Fibroblast of skin of left quadriceps (primary cell): ENCODE data around the gene CLCN6.

Experiments used
- DNase-seq, 2 experiments: peaks; one replicate each; pipeline ENCODE4 v3.0.0-alpha.2; 2013; ENCODE audit warnings: low read depth in 2 of 2

CLCN6 gene

GRCh38 chr1:11778844-11779623 is 27.0 kb upstream of the CLCN6 start:
- DNase-seq = no peak

- DNase-seq = no peak
These were observed 26.1 kb upstream of the CLCN6 start for GRCh38 chr1:11779715-11780379.

GRCh38 chr1:11780380-11781147 is 25.4 kb upstream of the CLCN6 start:
- DNase-seq = no peak

DNA sequence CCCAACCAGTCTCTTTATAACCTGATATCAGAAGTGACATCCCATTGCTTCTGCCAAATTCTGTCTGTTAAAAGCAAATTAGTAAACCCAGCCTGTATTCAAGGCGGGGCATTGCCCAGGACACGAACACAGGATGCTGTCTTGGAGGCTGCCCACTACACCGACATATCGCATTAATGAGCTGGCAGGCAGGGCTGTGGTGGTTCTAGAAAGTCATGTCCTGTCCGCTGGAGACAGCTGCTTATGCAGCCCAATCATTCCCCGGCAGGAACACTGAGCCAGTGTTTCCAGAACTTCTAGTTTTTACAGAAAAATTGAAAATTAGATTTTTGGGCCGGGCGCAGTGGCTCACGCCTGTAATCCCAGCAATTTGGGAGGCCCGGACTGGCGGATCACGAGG is 24.7 kb upstream of the CLCN6 start:
- no peak for DNase-seq

DNA sequence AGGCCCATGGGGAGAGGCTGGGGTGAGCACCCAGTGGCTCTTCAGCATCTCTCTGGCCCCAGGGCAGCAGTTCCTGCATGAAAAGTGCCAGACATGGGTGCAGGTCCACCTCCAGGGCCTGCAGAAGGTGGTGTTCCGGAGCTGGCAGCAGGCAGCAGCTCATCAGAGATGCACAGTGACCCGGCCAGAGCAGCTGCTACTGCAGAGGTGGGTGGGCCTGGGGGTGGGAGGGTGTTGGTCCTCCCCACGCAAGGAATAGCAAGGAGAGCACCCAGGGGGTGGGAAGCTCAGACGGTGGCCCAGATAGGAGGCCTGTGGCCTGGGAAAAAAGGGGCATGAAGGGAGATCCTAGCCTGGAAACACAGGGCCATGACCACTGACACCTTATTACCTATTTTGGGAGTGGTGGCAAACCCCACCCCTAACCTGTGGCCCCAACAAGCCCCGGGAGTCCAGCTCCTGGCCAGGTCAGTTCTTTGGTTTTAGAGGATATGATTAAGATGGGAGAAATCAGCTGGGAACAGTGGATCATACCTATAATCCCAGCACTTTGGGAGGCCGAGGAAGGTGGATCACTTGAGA is 23.8 kb upstream of the CLCN6 start:
- DNase-seq = no peak

- no peak for DNase-seq
These were observed 22.4 kb upstream of the CLCN6 start for GRCh38 chr1:11783556-11783955.

DNA sequence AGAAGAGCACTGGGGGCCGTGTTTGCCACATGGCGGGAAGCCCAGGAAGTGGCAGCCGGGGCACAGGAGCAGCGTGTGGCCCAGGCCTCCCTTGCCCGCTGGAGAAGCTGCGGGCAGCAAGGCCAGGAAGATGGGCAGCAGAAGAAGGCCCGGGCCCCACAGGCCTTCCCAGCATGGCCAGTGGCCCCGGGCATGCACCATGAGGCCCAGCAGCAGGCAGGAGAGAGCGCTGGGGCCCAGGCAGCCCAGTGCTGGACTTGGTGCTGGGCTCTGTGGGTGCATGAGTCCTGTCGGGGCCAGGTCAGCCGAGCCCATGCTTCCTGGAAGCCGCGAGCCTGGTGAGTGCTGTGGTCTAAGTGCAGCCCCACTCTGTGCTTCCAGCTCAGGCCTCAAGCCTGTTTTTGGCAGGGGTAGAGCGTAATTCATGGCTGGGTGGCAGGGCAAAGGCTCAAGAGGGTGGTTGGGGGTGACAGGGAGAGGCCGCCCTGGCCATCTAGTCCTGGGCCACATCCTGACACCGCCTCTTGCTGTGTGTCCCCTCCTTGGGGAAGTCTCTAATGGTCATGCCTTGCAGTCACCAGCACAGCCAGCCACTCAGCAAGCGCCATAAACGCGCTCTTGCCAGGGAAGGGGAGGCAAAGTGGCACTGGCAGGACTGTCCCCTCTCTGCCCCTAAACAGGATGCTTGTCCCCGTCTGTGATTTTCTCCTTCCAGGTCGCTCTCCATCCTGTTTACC is 21.6 kb upstream of the CLCN6 start:
- DNase-seq = no peak

GRCh38 chr1:11784993-11785769 is 20.8 kb upstream of the CLCN6 start:
- DNase-seq = no peak

GRCh38 chr1:11786168-11786567 is 19.8 kb upstream of the CLCN6 start:
- DNase-seq = no peak

GRCh38 chr1:11787251-11787803 is 18.7 kb upstream of the CLCN6 start:
- no peak for DNase-seq

DNA sequence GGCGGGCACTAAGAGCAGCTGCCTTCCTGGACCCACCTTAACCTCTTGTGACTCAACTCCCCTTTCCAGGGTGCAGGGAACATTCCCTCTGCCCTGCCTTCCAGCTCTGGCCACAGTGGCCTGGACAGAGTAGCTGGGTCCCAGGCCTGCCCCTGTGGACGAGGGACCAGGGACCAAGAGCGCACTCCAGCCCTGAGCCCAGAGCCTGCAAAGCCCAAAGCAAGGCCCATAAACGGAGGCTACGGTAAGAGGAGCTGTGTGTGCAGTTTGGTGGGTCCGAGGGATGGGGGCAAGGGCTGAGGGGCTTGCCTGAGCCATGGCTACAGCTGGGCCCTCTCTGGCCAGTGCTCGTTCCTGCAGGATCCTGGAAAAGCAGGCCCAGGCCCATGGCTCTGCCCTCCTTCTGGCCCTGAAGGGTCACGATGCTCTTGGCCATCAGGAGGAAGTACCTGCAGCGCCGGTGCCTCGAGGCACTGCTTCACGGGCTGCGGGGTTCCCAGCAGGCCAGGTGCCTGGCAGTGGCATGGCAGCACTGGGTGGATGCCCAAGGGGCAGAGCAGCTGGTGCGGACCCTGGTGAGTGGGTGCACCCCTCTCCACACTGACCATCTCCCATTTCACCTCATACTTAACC is 18.1 kb upstream of the CLCN6 start:
- DNase-seq = no peak

DNA sequence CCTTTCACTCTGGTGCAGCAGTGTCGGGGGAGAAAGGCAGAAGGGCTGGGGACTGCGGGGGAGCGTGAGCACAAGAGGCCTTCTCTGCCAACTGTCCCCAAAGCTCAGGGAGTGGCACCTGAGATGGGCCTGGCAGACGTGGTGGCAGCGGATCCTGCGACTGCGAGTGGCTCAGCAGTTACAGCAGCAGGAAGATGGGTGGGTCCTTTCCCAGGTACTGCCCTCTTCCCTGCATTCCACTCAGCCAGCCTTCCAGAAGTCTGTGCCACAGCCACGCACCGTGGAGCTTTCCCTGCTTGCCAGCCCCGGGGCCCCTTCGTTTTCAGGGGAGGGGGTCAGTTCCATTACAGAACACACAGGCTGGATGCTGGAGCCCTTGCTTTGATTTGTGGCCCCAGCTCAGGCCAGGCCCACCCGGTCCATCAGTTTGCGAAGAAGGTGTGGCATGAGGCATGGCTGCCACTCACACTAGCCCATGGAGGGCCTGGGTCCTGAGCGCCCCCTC is 17.4 kb upstream of the CLCN6 start:
- no peak for DNase-seq

DNA sequence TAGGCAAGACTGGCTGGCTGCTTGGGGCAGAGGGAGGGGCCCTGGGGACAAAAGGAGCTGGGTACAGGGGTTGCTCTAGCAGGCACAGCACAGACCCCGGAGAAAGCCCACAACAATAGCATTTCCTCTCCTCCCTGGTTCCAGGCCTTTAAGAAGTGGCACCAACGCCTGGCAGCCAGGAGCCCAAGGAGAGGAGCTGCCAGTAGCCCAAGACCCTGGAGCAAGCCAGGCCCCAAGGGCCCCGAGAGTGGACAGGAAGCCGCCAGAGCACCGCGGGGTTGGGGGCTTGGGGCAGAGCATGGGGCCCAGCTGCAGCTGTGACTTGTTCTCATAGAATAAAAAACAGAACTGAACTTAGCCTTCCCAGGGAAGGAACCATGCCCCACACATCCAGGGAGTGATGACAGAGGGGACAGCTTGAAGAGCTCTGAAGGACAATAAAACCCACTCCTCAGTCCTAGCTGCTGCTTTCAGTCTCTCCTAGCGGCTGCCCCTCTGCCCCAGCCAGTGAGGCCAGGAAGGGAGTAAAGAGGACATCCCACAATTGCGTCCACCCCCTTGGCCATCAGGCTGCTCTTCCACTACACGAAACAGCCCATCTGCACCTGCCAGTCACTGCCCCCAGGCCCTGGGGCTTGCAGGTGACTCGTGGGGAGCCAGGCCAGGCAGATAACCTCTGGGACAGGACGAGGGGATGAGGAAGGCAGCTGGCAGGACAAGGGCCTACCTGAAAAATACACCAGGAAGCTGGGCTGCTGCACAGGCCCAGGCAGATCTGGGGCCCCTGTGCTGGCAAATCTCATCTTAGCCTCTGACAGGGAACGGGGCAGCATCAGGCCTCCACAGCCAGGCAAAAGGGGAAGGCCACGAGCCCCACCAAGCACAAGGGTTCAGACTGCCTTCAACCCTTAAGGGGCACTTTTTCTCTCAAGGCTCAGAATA is 16.6 kb upstream of the CLCN6 start:
- DNase-seq = no peak

DNA sequence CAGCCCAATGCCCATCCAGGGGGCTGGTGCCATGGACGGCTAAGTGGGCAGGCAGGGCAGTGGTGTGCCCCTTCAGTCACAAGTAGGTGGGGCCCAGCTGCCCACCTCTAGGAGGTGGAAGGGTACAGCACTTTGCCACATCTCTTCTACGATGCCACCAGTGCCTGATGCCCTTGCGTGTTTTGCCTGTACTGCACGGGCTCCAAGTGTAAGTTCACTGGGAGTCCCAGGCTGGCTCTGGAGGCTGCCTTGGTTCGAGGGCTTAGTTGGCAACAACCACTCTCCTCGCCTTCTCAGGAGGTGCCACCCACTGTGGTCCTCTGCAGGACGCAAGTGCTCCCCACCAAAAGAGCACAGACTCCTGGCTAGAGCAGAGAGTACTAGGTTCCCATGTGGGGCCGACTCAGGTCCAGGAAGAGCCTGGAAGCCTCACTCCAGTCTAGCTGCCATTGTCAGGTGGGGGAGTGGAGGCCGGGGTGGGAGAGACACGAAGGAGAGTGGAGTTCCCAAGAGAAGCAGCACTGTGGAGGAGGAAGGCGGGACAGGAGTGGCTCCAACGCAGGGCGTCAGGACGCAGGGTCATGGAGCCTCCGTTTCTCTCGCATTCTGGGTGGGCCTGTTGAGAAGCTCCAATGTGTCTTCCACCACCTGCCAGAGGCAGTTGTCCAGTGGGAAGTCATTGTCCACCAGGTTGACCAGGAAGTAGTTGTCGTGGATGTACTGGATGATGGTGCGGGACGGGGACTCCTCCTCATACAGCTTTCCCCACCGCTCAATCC is 15.7 kb upstream of the CLCN6 start:
- no peak for DNase-seq

DNA sequence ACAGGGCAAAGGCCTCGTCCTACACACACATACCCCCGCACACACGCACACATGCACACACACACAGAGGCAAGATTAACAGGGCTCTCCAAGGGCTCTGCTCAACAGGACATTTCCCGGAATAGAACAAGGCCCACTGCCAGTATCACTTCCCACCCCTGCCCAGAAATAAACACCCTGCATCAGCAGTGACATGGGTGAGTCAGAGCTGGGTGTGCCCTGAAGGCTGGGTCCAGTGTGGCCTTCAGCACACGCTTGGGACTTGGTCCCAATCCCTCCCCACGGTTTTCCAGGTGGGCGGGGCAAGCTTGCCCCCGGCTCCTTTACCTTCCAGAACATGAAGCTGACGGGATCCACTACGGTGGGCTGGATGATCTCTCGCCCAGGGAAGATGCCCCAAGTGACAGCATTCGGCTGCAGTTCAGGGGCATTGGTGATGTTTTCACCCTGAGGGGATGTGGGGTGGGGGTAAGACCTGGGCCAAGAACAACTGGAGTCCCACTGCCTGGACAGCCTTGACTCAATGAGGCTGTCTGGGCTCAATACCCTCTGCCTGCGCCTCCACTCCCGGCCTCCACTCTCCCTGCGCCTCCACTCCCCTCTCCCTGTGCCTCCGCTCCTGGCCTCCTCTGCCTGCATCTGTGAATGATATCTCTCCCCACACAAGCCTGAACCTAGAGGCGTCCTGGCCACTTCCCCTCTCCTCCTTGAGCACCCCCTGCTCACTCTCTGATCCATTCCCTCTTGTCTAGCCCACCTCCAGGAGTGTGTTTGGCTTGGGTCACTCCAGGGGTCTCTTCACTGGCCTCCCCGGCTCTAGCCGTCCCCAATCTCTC is 14.9 kb upstream of the CLCN6 start:
- DNase-seq = no peak

DNA sequence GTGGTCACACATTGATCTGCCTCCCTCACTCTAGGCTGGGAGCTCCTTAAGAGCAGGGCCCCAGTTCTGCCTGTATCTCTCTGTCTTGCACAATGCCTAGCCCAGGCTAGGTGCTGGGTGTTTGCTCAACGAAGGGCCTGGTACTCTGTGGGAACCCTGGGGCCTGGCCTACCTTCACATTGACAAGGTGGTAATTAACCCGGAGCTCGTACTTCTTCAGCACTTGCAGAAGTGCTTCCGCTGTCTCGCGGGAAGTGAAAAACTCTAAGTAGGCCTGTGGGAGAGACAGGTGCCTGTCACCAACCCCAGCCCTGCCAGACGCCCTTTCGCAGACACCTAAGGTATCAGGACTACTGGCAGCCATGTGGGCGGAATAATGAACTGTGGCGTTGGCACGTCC is 13.9 kb upstream of the CLCN6 start:
- DNase-seq = no peak

DNA sequence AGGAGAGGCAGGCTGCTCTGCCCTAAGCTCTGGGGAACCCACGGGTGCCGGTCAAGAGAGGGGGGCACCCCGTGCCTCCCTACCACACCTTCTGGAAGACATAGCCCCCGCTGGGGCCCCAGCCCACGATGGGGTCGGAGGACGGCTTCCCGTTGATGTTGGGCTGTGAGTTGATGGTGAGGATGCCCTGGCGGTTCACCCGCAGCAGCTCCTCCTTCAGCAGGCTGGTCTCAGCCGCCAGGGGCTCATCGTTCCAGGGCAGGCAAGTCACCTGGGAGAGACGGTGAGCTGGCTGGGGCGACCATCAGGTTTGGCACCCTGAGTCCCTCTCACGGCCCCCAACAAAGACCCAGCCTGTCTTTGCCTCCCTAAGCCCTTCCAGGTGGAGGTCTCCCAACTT is 12.2 kb upstream of the CLCN6 start:
- no peak for DNase-seq
